GM18873 (cell line): ENCODE measurements around the gene NDUFV3.
A peak's percentile ranks its signal among the peaks of the same experiment; 100 is the strongest.
"Not testable (repeated sequence)": the region's sequence is repeated elsewhere in the genome, so short reads cannot be mapped to it uniquely, and the experiment has no call there.

ENCODE experiments used
- ATAC-seq: cut with Tn5 transposase; IDR thresholded peaks from one replicate; pipeline ENCODE4 v1.9.1; 2021; ENCODE audit warnings: mild to moderate bottlenecking, moderate library complexity, moderate number of reproducible peaks; ENCODE audit not compliant: unreplicated experiment, low FRiP score

The NDUFV3 gene

DNA sequence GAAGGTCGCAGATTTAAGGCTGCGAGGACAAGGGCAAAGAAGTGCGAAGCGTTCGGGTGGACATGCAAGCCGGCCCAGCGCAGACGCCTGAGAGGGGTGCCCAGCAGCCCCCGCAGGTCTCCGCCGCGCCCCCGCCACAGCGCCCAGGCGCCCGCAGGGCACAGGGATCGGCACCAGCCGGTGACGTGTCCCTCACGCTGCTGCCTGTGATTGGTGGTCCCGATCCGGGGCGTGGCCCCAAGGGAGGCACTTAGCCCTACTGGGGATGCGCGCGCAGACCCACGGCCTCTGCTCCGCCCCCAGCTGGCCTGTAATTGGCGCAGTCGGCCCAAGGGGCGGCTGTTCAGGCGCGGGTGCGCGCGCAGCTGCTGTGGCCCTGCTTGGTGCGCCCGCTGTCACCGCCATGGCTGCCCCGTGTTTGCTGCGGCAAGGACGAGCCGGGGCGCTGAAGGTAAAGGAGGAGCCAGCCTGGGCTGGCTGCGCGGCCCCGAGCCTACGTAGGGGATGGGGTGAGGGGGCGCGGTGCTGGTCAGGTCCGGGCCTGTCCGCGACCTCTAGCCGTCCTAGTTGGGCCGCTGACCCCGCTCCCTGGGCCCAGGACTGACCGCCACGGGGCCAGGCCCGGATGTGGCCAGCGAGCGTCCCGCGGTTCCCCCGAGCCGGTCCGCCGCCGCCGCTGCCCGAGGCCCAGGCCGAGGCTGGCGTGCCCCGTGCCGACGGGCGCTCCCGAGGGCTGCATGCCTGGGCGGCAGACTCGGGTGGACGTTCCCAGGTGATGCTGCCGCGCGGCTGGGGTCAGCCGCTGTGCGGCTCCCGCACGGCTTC lies at the start of gene NDUFV3:
Gene NDUFV3 (plus strand): TSS at position 379 of the 825 bp plus-strand sequence. CDS start 25 bp downstream, at position 404.
- ATAC-seq: peak; percentile 81

DNA sequence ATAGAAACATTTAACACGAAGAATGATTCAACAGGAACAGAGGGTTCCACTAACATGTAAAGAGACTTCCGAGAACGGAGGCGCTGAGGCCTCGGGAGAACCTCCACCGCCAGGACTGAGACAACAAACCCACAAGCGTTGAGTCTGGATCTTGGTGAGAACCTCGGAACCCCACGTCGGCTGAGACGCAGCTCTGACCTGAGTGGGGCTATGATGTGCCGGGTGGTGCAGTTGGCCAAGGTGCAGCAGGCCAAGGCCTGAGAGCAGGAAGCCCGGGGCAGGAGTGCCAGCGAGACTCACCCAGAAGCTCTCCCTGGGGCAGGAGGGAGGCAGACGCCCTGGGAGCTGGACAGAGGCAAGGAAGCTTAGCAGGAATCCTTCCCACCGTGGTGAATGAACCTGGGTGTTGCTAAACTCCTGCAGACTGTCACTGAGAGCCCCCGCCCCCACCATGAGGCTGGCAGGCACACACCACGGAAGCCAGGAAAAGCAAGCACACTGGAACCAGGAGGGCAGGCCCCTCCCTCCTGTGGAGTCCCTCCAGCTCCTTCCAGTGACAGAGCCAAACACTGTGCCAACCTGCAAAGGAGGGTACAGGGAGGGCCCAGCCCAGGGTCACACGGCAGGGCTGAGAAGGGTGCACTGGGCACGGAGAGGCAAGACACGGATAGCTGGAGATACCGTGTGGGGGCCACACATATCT lies 48.5 kb upstream of the NDUFV3 start:
- no peak for ATAC-seq

DNA sequence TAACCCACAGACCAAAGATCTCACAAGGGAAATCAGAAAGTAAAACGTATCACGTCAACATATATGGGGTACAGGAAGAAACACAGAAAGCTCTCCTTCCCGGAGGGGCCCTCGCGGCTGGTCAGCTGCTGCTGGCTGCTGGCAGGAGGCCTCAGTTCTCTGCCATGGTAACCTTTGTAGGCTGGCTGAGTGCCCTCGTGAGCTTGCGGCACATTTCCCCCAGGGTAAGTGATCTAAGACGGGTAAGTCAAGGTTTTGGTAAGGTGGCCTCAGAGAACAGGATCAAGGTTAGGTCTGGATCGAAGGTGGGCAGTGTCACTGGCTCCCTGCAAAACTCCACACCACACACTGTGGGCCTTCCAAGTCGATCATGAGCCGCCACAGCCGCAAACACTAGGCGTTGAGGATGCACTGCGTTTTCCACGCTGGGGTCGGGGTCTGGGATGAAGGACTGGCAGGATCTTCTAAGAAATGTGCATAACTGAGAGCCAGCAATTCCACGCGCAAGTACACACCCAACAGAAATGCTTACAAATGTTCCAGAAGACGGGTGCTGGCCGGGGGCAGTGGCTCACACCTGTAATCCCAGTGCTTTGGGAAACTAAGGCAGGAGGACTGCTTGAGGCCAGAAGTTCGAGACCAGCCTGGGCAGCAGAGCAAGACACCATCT lies 47.7 kb upstream of the NDUFV3 start:
- no peak for ATAC-seq

GRCh38 chr21:42846221-42846620 lies 46.9 kb upstream of the NDUFV3 start:
- ATAC-seq: no peak

DNA sequence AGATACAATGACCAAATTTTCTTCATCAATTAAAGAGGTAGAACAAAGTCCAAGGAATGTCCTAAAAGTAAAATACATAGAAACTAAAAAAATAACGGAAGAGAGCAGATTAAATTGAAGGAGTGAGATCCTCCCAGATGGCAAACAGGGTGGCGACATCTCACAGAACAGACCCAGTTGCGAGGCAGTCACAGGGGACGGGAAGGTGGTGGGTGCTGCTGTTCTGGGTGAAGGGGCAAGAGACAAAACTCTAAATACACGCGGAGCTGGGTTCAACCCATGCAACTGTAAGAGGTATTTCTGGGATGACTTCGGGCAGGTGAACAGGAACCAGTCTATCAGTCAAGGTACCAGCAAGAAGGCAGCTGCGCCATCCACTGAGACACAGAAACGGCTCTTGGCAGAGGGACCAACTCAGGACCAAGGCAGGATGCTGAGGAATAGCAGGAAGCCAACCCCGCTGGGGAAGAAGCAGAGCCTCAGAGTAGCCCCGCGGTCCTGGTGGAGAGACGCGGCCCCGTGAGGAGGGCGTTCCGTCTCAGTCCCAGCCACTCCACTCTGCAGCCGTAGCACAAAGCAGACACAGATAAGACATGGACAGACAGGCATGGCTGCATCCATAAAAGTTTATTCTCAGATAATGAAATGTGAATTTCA lies 45.9 kb upstream of the NDUFV3 start:
- ATAC-seq: no peak

DNA sequence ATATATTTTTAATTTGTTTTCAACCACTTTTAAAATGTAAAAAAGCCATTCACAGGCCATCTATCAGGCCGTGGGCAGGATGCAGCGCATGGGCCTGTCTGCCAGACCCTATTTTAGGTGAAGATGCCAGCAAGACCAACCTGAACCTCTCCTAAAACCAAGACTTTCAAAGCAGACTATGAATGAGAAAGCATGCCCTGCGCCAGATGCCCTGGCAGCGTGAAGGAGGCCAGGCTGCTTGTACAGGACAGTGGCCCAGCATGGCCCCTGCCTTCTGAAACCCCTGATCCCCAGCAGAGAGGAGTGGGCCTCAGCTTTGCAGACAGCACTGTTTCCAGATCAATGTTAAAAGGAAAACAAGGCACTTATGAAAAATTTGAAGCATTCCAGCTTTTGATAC lies 45.4 kb upstream of the NDUFV3 start:
- no peak for ATAC-seq

DNA sequence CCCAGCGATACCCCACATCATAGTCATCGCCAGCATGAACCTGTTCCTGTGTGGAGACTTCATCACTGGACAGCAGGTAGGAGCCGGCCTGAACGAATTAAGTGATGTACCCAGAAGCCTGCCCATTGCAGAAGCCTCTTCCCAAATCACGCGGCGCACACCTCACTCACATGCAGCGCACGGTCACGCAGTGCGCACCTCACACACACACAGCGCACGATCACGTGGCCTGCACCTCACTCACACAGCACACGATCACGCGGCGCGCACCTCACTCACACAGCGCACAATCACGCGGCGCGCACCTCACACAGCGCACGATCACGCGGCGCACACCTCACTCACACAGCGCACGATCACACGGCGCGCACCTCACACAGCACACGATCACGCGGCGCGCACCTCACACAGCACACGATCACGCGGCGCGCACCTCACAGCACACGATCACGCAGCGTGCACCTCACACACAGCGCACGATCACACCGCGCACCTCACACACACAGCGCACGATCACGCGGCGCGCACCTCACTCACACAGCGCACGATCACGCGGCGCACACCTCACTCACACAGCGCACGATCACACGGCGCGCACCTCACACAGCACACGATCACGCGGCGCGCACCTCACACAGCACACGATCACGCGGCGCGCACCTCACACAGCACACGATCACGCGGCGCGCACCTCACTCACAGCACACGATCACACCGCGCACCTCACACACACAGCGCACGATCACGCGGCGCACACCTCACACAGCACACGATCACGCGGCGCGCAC lies 44.8 kb upstream of the NDUFV3 start:
- not testable (repeated sequence) for ATAC-seq

DNA sequence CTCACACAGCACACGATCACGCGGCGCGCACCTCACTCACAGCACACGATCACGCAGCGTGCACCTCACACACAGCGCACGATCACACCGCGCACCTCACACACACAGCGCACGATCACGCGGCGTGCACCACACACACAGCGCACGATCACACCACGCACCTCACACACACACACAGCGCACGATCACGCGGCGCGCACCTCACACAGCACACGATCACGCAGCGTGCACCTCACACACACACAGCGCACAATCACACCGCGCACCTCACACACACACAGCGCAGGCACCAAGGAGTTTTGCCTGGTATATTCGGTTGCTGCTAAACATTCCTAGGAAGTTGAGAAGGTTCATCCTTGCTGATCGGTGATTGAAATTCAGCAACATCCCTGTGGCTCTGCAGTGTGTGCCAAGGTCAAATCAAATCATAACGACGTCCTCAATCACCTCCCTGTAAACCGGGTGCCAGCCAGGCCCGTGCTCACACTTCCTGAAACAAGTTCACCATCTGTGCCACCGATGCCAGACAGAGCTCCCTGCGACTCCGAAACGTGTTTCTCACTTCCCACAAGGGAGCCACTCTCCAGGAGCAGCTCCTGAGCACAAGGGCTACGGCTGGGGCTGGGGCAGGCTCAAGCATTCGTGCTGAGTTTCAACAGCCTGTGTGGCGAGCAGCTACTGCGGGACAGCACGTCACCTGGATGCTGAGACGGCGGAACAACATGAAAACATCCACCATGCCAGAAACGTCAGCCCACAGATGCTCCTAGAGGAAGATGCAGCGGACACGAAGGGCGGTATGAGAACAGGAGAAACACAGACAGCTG lies 44.0 kb upstream of the NDUFV3 start:
- no peak for ATAC-seq

GRCh38 chr21:42849759-42850412 lies 43.2 kb upstream of the NDUFV3 start:
- no peak for ATAC-seq

DNA sequence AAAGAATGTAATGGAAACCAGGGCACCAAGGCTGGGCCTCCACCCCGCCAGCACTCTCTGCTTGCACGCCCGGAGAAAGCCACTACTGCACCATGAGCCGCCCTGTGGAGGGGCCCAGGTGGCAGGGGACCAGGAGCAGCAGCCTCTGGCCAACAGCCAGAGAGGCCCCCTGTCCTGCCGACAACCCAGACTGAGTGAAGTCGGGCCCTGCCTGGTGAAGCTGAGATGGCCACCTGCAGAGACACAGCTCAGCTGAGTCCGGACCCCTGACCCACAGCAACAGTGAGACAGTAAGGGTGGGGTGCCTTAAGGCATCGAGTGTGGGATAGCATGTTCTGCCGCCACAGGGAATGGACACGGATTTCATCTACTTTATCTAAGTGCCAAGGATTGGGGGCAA lies 42.6 kb upstream of the NDUFV3 start:
- ATAC-seq: no peak

GRCh38 chr21:42850866-42851391 lies 42.2 kb upstream of the NDUFV3 start:
- ATAC-seq: no peak

DNA sequence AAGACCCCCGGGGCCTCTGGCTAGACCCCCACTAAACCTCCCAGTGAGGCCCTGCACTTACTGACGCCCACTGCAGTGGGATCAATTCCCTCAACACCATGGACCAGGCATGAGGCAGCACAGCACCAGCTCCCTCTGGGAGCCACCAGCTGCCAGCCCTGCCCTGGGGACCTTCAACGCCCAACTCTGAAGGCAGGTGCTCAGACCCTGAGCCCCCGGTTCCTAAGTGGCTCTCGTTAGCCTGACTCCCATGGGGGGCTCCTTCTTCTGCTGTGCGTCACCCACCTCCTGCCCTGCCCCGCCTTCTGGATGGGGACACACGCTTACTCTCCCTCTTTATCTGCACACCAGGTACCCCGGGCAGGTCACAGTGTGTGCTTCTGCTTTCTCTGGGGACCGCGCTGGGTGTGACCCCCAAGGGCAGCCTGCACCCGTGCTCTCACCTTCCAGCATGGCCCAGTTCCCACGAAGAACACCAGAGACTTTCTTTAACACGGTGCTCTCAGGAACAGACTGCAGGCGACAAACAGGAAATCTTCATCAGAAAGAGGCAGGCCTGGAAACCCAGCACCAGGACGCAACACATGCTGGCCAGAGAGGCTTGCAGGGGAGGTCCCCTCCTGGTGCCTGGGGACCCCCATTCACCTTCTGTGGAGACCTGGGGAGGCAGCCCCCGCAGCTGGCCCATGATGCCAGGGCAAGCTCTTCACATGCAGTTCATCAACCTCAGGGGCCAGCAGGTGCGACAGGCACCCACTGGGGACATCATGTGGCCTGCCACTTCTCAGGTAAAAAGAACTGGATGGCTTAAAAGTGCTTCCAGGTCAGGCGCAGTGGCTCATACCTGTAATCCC lies 41.1 kb upstream of the NDUFV3 start:
- ATAC-seq: no peak

GRCh38 chr21:42852925-42853570 lies 40.1 kb upstream of the NDUFV3 start:
- no peak for ATAC-seq

DNA sequence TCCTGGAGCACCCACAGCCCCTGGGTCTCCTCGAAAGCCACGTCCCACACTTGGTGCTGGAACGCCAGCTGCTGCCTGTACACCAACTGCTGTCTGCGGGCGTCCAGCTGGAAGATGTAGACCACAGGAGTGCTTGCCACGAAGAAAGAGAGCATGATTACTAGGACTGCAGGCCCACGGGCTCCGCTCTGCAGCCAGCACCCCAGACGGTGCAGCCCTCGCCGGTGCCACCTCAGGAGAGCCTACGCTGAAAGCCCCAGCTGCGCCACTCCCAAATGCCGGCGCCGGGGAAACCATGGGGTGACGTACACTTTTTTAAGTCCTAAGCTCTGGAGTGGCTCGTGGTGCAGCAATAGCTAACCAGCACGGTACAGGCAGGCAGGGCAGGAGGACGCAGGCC lies 39.5 kb upstream of the NDUFV3 start:
- ATAC-seq: no peak

GRCh38 chr21:42854246-42855010 lies 38.7 kb upstream of the NDUFV3 start:
- ATAC-seq: no peak

DNA sequence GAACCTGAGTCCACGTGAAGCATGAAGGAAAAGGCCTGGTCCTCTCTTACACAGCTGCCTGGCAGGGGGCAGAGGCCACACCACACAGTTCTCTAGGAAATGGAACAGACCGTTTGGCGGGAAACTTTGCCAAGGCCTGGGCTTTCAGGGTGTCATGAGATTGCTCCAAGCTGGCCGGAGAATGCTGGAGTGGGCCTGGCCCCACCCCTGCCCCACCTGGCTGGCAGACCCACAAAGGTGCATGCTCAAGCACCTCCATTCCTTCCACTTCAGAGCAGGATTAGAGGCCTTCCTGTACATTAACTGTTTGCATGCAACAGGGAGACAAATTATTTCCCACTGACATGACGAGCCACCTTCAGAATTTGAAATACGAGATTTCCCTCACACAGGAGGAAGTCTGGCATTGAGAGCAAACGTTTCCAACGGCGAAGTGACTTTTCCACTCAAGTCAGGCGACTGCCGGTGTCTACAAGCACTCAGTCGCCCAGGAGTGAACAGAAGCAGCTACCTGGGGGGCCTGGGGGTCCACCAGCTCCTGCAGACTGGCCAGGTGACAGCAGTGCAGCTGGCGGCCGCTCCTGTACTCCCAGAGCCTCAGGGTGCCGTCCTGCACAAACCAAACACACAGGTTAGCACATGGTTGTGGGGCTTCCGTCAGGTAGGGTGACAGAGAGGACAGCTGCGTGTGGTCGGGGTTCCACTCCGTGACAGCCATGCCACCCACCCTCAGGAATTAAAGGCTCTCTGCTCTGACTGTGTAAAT lies 37.8 kb upstream of the NDUFV3 start:
- ATAC-seq: no peak
